ENCODE measurements around the gene KCNT1. TPM values are rescaled to one million over a fixed set of nuclear protein-coding genes. Genes with fewer than 3 reads are reported as not detected.

The KCNT1 gene
- polyA plus RNA-seq, 1 experiment = not detected

DNA sequence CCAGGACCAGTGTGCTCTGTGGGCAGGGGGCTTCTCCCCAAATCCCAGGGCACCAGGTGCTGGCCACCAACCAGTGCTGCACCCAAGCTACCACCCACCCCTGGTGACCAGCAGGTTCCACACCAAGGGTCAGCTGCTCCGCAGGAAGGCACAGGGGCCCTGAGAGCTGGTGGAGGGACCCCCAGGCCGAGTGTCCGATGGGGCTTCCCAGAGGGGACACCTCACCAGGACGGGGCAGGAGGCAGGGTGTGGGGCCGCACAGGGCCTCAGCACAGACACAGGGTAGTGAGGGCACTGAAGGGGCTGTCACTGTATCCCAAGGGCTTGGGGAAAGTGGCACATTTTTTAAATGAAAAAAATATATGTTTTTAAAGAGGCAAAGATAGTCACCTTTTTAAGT is 20.8 kb upstream of the KCNT1 start:
- no peak for DNase-seq (ENCODE audit: low read depth, low spot score)
- TF ChIP-seq, protein P1, sequence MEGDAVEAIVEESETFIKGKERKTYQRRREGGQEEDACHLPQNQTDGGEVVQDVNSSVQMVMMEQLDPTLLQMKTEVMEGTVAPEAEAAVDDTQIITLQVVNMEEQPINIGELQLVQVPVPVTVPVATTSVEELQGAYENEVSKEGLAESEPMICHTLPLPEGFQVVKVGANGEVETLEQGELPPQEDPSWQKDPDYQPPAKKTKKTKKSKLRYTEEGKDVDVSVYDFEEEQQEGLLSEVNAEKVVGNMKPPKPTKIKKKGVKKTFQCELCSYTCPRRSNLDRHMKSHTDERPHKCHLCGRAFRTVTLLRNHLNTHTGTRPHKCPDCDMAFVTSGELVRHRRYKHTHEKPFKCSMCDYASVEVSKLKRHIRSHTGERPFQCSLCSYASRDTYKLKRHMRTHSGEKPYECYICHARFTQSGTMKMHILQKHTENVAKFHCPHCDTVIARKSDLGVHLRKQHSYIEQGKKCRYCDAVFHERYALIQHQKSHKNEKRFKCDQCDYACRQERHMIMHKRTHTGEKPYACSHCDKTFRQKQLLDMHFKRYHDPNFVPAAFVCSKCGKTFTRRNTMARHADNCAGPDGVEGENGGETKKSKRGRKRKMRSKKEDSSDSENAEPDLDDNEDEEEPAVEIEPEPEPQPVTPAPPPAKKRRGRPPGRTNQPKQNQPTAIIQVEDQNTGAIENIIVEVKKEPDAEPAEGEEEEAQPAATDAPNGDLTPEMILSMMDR (IDR thresholded peaks at IDR 0.05; ENCODE audit: low read depth, low read length) = no peak
- ChIA-PET CTCF (no interaction called here), POLR2A (no interaction called here)
- no peak overlapping the region for H3K4me3 ChIP-seq (ENCODE audit: low read depth, low read length)
- peaks cover 4% of the 10 kb centered on the region; the same call in 1 of the 2 replicates for H3K9me3 ChIP-seq (ENCODE audit: control insufficient read depth, insufficient read depth, low read length)
- H3K27me3 ChIP-seq (ENCODE audit: control insufficient read depth, insufficient read depth, low read length) = peaks cover 4% of the 10 kb centered on the region
- H3K27ac ChIP-seq (ENCODE audit: low read depth, low read length) = no peak overlapping the region

- POLR2A ChIA-PET = no interaction called here
Observed at GRCh38 chr9:135683401-135684034, 18.5 kb upstream of the KCNT1 start.

GRCh38 chr9:135684691-135685090 is 17.3 kb upstream of the KCNT1 start:
- DNase-seq (ENCODE audit: low read depth, low spot score) = no peak
- ChIA-PET CTCF (no interaction called here), POLR2A (no interaction called here)

More at GRCh38 chr9:135683401-135684034, 18.5 kb upstream of the KCNT1 start:
- Histone ChIP-seq H3K9me3 (ENCODE audit: control insufficient read depth, insufficient read depth, low read length) (peaks cover 4% of the 10 kb centered on the region; the same call in 1 of the 2 replicates), H3K27me3 (ENCODE audit: control insufficient read depth, insufficient read depth, low read length) (peaks cover 4% of the 10 kb centered on the region), H3K4me3 (ENCODE audit: low read depth, low read length) (no peak overlapping the region), H3K27ac (ENCODE audit: low read depth, low read length) (no peak overlapping the region)
- CTCF ChIA-PET = no interaction called here
- no peak for DNase-seq (ENCODE audit: low read depth, low spot score)
- TF ChIP-seq, protein P1 (IDR thresholded peaks at IDR 0.05; ENCODE audit: low read depth, low read length) = no peak

DNA sequence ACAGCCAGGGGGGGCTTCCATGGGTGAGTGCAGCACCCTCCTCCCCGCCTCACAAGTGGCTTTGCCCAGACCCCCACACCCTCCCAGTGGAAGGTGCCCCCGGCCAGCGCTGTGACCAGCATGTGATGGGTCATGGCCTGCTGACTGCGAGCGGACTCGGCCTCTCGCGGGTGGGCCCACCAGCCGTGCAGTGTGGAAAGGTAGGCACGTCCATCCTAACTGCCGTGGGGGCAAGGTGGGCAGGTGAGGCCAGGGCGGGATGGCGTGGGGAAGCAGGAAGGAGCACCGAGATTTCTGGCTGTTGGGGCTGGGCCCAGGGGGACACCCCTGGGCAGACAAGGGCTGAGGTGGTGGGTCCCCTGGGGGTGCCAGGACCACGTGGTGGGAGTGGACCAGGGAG is 14.8 kb upstream of the KCNT1 start:
- H3K9me3 ChIP-seq (ENCODE audit: control insufficient read depth, insufficient read depth, low read length) = no peaks in the 10 kb centered on the region
- H3K27ac ChIP-seq (ENCODE audit: low read depth, low read length) = no peak overlapping the region
- CTCF ChIA-PET = no interaction called here
- TF ChIP-seq, protein P1 (IDR thresholded peaks at IDR 0.05; ENCODE audit: low read depth, low read length) = no peak
- no peak for DNase-seq (ENCODE audit: low read depth, low spot score)
- H3K4me3 ChIP-seq (ENCODE audit: low read depth, low read length) = no peak overlapping the region
- POLR2A ChIA-PET = no interaction called here
- peaks cover 4% of the 10 kb centered on the region for H3K27me3 ChIP-seq (ENCODE audit: control insufficient read depth, insufficient read depth, low read length)

More at GRCh38 chr9:135684691-135685090, 17.3 kb upstream of the KCNT1 start:
- no peak overlapping the region for H3K4me3 ChIP-seq (ENCODE audit: low read depth, low read length)
- no peak overlapping the region for H3K27ac ChIP-seq (ENCODE audit: low read depth, low read length)
- TF ChIP-seq, protein P1 (IDR thresholded peaks at IDR 0.05; ENCODE audit: low read depth, low read length) = no peak
- peaks cover 4% of the 10 kb centered on the region for H3K27me3 ChIP-seq (ENCODE audit: control insufficient read depth, insufficient read depth, low read length)
- peaks cover 4% of the 10 kb centered on the region; the same call in 1 of the 2 replicates for H3K9me3 ChIP-seq (ENCODE audit: control insufficient read depth, insufficient read depth, low read length)

DNA sequence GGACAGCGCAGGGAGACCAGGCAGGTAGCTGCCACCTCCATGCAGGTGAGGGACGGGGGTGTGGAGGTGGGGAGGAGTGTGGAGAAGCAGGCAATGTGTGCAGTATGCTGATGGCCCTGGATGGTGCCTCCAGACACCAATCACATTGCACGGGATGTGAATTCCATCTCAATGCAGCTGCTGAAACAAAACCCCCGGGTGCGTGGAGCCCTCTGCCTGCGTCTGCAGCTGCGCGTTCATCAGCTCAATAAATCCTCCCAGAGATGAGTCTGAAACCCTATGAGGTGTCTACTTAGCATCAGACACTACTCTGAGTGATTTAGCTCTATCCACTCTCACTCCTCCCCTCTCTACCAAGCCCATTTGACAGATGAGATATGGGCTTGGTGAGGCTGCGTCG is 13.0 kb upstream of the KCNT1 start:
- no peak overlapping the region for H3K27ac ChIP-seq (ENCODE audit: low read depth, low read length)
- POLR2A ChIA-PET = no interaction called here
- no peak overlapping the region for H3K4me3 ChIP-seq (ENCODE audit: low read depth, low read length)
- DNase-seq (ENCODE audit: low read depth, low spot score) = no peak
- peaks cover 6% of the 10 kb centered on the region for H3K27me3 ChIP-seq (ENCODE audit: control insufficient read depth, insufficient read depth, low read length)
- H3K9me3 ChIP-seq (ENCODE audit: control insufficient read depth, insufficient read depth, low read length) = no peaks in the 10 kb centered on the region
- TF ChIP-seq, protein P1 (IDR thresholded peaks at IDR 0.05; ENCODE audit: low read depth, low read length) = no peak
- CTCF ChIA-PET = no interaction called here

All from AG04450 (cell line).